HG02938 (cell line): ENCODE results near the gene SMARCAD1.
"Not testable (repeated sequence)": the region's sequence is repeated elsewhere in the genome, so short reads cannot be mapped to it uniquely, and the experiment has no call there.

ENCODE experiments used
- ATAC-seq: cut with Tn5 transposase; IDR thresholded peaks from one replicate; pipeline ENCODE4 v1.9.1; 2021; ENCODE audit warnings: mild to moderate bottlenecking, moderate library complexity; ENCODE audit not compliant: unreplicated experiment

SMARCAD1 gene

GRCh38 chr4:94285666-94286065, 78.0 kb downstream of the SMARCAD1 start:
- no peak for ATAC-seq

DNA sequence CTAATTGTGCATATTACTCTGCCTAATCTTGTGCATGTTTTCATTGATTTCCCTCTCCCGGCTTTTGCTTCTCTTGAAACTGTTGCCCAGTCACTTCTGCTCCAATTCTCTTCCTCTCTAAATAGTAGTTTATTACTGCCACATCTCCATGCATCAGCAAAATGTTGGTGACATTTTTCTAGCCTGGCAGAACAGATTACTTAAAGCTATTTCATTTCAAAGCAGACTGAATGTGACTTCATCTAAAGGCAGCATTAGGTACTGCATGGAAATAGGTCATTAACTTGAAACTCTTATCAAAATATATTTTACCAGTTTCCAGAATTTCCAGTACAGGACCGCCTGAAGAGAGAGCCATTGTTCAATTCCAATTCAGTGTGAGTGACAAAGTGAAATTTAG, 82.6 kb downstream of the SMARCAD1 start:
- no peak for ATAC-seq

DNA sequence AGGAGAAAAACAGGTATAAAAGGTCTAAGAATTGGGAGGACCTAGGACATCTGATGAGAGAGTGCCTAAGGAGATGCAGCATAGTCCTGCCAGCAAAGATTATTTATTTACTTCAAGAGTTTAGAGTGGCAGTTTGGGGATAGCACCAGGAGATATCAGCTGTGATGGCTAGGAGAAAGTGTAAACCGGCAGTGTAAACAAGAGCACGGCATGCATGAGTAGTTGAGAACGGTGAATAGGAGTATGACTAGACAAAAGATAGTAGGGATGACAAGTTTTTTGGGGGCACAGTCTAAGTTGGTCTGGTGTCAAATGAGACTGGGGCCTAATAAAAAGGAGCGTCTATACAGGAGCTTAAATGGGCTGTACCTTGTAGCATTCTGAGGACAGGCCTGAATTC, 86.3 kb downstream of the SMARCAD1 start:
- not testable (repeated sequence) for ATAC-seq

DNA sequence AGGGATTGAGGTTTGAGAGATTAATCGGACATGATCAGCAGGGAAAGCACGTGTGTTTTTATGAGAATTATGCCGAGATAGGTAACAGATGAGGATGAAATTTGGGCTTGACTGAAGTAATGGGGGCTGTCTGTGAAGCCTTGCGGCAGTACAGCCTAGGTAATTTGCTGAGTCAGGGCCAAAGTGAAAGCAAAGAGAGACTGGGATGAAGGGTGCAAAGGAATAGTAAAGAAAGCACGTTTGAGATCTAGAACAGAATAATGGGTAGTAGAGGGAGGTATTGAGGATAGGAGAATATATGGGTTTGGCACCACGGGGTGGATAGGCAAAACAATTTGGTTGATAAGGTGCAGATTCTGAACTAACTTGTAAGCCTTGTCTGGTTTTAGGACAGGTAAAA, 87.8 kb downstream of the SMARCAD1 start:
- ATAC-seq: not testable (repeated sequence)

DNA sequence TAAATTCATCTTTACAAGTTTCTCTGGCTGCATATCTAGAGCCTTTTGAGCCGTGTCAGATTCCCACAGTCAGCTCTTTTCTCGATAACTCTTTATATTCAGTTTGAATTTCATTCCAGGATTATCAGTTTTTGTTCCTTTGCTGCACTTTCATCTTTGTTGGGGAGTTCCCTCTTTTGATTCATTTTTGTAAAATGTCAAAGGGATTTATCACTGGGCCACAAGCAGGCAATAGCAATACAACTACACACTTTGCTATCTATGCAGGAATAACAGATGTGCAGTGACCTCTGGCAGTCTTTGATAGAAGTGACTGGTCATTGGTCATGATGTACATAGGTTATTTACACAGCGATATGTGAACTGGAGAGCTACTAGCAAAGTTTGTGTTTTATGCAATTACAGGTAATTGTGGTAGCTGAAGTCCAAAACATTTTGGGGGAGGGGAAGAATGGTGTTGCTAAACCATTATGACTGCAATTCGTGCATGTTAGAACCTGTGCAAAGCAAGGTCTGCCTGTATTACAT, 91.1 kb downstream of the SMARCAD1 start:
- no peak for ATAC-seq

GRCh38 chr4:94302191-94302590, 94.5 kb downstream of the SMARCAD1 start:
- ATAC-seq: no peak

- peak; percentile 69 for ATAC-seq
Observed at GRCh38 chr4:94304365-94304971, 96.8 kb downstream of the SMARCAD1 start.

- no peak for ATAC-seq
Observed at GRCh38 chr4:94305466-94306225, 98.0 kb downstream of the SMARCAD1 start.

- ATAC-seq: no peak
Observed at GRCh38 chr4:94306713-94307112, 99.0 kb downstream of the SMARCAD1 start.

DNA sequence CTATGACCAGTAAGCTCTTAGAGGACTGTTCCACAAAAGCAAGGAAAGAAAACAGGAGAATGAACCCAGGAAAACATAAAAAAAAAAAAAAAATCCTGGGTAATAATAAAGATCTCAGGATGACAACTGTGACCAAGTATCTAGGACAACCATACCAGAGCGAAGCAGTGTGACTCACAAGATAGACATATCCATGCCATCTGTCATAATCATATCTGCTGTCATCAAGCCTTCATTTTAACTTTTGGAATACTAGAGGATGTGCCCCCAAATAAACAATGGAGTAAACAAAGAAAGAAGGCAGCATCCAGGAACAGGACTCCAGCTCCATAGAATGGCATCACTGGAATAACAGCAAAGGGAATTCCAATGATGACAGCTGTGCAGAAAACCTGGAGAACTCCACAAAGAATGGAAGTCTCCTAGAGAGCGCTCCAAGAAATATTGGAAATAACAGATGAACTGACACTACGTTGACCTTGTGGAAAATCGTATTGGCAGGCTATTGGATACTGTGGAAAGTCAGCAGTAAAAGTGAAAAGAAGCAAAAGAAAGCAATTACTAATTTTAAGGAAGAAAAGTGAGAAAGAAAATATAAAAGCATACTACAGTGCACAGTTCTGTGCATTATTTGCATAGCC, 99.7 kb downstream of the SMARCAD1 start:
- no peak for ATAC-seq

GRCh38 chr4:94319927-94320326, 112.3 kb downstream of the SMARCAD1 start:
- ATAC-seq: not testable (repeated sequence)

DNA sequence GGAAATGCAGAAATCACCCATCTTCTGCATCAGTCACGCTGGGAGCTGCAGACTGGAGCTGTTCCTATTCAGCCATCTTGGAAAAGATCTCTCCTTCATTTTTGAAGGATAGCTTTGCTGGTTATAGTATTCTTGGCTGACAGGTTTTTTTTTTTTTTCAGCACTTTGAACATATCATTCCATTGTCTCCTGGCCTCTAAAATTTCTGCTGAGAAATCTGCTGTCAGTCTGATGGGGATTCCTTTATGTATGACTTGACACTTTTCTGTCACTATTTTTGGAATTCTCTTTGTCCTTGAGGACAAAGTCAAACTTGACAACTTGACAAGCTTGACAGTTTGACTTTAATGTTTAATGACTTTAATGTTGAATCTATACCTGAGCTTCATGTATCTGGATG, 118.2 kb downstream of the SMARCAD1 start:
- ATAC-seq: no peak

DNA sequence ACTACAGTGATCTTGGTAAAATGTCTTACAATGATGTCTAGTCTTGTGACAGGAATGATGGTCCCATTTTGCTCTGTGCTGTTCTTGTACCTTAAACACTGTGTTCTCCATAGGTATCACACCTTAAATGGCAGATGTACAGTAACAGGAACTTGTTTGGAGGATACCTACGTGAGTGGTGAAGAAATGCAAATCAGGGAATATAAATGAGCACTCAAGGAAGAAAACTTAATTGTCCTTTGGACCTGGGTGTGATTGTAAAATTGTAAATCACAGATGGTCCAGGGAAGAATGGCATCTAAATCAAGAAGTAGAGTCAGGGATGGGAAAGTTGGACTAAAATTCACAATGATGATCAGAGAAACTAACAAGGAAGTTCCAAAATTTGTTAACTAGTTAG, 122.3 kb downstream of the SMARCAD1 start:
- ATAC-seq: no peak

DNA sequence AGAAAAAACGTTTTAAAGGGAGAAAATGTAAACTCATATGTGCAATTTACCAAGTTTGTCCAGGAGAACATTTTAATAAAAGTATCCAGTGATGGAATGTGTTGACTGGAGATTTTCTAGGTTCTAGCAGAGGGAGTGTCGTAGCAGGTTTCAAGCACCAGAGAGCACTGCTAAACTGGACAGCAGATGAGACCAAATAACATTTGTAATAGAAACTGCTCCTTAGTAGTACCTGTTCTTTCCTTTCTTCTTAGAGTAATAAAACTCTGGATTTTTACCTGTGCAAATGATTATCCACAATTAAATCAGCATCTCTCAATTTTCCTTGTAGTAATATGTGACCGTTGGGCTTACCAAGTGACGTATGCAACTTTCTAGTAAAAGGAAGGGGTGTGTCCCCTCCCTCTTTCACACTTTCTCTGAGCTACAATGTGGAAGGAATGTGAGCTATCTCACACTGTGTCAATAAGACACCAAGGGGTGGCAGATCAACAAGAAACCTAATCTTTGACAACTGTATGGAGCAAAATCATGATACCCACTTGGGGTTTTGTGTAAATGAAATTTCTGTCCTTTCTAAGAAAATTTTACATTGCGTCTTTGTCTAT, 125.4 kb downstream of the SMARCAD1 start:
- no peak for ATAC-seq

DNA sequence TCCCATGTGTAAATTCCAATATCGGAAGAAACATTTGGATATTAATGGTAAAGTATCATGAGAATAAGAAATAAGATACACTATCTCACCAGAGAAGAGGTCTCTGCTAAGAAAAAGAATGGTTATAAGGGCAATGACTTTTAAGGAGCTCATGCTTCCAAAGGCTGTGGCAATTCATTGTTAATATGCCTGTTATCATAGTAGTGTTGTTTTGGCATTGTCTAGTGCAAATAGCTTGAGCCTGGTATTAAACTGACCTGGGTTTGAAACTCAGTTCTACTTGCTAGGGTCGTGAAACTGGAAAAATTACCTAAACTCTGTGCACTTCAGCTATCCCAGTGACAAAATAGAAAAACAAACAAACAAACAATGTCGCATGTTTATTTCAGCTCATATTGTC, 126.2 kb downstream of the SMARCAD1 start:
- no peak for ATAC-seq

- ATAC-seq: no peak
Observed at GRCh38 chr4:94334476-94334875, 126.8 kb downstream of the SMARCAD1 start.

DNA sequence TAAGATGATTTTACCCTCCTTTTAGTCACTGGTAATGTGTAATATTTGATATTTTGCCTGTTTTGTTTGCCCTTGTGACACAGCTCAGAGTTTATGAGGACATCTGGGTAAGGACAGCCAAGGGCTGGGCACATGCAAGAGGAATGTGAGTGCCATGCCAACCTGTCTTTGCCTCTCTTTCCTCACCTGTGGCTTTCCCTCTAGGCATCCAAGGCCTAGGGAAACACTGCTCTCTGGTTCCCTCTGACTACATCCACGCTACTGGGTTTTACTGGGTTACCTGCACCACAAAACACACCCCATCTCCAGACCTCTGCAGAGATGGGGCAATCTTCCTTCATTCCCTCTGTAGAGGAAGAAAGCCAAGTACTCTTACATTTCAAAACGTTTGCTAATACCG, 127.3 kb downstream of the SMARCAD1 start:
- no peak for ATAC-seq

DNA sequence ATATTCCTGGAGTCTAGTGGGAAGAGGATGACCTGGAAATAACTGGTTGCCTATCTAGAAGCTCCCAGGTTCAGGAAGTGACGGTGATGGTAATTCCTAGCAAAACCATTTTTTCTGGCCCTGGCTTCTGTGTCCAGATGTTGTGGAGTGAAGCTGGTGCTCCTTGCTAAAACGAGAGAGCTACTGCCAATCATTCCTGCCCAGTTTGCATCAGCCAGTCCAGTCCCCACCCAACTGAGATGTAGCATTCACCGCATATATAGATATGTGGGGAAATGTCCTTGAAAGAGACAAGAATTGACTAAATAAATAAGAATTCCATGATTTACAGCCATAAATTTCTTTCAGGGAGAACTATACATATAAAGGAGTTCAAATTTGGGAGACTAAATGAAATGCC, 128.6 kb downstream of the SMARCAD1 start:
- no peak for ATAC-seq

DNA sequence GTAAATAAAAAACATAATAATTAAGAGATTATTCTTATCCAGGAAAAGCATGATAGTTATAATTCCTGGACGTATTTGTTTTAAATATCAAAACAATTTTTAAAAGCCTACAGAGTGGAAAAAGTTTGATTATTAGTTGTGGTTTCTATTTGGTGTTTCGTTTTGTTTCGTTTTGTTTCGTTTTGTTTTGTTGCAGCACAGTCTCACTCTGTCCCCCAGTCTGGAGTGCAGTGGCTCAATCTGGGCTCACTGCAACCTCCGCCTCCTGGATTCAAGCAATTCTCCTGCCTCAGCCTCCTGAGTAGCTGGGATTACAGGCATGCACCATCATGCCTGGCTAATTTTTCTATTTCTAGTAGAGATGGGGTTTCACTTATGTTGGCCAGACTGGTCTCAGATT, 129.1 kb downstream of the SMARCAD1 start:
- not testable (repeated sequence) for ATAC-seq

DNA sequence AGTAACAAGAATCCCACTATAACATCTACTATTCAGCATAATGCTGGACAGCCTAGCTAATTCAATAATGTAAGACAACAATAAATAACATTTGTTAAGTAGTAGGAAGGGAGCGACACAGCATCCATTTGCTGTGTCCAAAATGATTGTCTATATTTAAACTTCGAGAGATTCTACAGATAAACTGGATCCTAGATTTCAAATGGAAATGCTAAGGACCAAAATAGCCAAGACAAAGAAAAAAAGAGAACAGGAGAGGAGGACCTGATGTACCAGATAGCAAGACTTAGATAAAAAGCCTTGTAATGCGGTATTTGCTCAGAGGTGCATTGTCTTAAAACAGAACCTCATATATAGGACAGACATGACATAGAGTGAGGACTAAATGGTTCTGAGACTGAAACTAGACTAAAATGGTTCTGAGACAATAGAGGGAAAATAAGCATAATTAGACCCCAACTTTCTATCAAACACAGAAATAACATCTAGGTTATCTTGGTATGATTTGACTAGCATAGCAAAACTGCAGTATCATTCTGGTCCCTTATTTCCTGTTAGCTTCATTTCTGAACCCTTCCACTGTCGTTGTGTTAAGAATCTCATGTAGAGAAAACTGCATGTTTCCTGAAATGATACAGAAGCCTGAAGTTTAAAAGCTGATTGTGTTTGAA, 131.2 kb downstream of the SMARCAD1 start:
- peak; percentile 71 for ATAC-seq

GRCh38 chr4:94339779-94340178, 132.1 kb downstream of the SMARCAD1 start:
- ATAC-seq: no peak
